Stimulated activated CD8-positive, alpha-beta memory T cell treated with anti-CD3 and anti-CD28 coated beads, Interleukin-2, amount 100 ng/mL, for 1 hour (primary cell): ENCODE data around the gene PIM1.
A peak's percentile ranks its signal among the peaks of the same experiment; 100 is the strongest.
"Not testable (repeated sequence)": the region's sequence is repeated elsewhere in the genome, so short reads cannot be mapped to it uniquely, and the experiment has no call there.

ENCODE experiments used
- DNase-seq, 2 donors: peaks; one replicate each; pipeline ENCODE4 v3.0.0-alpha.2; 2020; ENCODE audit warnings: low read depth in 2 of 2

The PIM1 gene

DNA sequence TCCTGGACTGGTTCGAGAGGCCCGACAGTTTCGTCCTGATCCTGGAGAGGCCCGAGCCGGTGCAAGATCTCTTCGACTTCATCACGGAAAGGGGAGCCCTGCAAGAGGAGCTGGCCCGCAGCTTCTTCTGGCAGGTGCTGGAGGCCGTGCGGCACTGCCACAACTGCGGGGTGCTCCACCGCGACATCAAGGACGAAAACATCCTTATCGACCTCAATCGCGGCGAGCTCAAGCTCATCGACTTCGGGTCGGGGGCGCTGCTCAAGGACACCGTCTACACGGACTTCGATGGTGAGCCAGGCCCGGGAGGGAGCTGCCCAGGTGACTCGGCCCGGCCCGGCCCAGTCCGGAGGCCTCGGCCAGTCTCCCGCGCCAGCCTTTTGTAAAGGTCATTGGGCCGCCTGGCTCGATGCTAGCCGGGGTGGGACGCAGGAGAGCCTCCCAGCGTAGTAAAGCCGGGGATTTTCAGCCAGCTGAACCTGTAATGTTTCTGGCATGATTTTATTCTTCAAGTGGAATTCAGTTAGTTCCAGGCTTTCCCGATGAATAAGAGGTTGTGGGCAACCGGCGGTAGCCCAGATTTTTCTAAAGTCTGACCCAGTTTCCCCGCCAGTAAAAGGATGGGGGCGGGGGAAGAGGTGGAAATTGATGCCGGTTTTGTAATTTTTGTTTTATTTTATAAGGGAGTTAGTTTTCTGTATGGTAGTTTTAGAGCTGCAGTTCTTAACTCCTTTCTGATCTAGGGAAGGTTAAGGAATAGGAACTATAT is 1.4 kb downstream of the PIM1 start:
- DNase-seq = no peak

- peak; percentile 81 to 82 for DNase-seq
These were observed 2.2 kb downstream of the PIM1 start for GRCh38 chr6:37171970-37172812.

- DNase-seq = no peak
These were observed 3.0 kb downstream of the PIM1 start for GRCh38 chr6:37172912-37173492.

DNA sequence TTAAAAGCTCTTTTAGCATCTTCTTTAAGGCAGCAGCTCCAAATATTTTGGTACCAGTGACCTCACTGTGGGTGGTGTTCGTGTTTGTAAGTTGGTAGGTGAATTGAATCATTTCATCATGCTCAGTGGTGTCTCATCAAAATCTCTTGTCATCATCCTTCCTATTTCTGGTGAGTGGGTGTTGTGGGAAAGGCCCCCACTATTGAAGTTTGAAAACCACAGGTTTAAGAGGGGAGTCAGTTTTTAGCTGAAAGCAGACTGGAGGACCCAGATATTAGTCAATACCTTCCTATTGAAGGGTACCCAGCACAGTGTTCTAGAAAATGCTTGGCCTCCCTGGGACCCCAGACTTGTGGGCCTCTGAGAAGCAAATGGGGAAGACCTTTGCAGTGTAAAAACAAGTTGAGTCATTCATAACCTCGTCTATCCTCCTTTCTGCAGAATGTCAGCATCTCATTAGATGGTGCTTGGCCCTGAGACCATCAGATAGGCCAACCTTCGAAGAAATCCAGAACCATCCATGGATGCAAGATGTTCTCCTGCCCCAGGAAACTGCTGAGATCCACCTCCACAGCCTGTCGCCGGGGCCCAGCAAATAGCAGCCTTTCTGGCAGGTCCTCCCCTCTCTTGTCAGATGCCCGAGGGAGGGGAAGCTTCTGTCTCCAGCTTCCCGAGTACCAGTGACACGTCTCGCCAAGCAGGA is 3.7 kb downstream of the PIM1 start:
- DNase-seq = no peak

DNA sequence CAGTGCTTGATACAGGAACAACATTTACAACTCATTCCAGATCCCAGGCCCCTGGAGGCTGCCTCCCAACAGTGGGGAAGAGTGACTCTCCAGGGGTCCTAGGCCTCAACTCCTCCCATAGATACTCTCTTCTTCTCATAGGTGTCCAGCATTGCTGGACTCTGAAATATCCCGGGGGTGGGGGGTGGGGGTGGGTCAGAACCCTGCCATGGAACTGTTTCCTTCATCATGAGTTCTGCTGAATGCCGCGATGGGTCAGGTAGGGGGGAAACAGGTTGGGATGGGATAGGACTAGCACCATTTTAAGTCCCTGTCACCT is 4.2 kb downstream of the PIM1 start:
- DNase-seq = no peak

DNA sequence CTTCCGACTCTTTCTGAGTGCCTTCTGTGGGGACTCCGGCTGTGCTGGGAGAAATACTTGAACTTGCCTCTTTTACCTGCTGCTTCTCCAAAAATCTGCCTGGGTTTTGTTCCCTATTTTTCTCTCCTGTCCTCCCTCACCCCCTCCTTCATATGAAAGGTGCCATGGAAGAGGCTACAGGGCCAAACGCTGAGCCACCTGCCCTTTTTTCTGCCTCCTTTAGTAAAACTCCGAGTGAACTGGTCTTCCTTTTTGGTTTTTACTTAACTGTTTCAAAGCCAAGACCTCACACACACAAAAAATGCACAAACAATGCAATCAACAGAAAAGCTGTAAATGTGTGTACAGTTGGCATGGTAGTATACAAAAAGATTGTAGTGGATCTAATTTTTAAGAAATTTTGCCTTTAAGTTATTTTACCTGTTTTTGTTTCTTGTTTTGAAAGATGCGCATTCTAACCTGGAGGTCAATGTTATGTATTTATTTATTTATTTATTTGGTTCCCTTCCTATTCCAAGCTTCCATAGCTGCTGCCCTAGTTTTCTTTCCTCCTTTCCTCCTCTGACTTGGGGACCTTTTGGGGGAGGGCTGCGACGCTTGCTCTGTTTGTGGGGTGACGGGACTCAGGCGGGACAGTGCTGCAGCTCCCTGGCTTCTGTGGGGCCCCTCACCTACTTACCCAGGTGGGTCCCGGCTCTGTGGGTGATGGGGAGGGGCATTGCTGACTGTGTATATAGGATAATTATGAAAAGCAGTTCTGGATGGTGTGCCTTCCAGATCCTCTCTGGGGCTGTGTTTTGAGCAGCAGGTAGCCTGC is 4.8 kb downstream of the PIM1 start:
- DNase-seq = no peak

GRCh38 chr6:37175332-37176267 is 5.6 kb downstream of the PIM1 start:
- no peak for DNase-seq

- DNase-seq = no peak
These were observed 6.5 kb downstream of the PIM1 start for GRCh38 chr6:37176268-37177076.

GRCh38 chr6:37177077-37177934 is 7.4 kb downstream of the PIM1 start:
- DNase-seq = no peak

GRCh38 chr6:37177935-37178517 is 8.1 kb downstream of the PIM1 start:
- no peak for DNase-seq

GRCh38 chr6:37180075-37180474 is 10.1 kb downstream of the PIM1 start:
- no peak for DNase-seq

- DNase-seq = not testable (repeated sequence)
These were observed 10.7 kb downstream of the PIM1 start for GRCh38 chr6:37180610-37181009.

DNA sequence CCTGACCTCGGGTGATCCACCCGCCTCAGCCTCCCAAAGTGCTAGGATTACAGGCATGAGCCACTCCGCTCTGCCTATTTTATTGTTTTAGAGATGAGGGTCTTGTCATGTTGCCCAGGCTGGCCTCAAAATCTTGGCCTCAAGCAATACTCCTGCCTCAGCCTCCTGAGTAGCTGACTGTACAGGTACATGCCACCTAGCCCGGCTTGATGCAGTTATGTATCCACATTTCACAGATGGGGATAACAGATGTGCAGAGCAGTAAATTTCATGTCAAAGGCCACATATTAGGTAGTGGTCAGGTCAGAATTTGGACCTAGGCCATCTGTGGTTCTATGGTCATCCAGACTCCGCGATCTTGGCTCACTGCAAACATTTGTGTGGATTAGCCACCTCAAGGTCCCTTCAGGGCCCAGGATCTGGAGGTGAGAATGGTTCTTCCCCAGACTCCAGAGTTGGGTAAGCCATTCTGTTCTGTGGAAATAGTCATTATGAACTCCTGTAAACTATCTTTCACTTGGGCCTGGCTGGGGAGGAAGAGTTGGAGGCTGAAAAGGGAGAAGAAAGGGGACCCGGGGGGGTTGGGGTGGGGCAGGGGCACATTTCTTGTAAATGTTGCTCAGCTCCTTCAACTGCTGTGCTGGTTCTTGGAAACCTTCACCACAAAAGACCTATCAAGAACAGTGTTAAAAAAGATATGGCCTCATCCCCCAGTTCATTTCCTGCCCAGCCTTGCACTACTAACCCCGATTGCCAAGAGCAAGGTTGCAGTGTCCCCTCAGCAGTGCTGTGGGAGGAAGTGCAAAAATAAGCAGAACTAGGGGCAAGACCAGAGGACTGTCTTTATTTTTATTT is 13.0 kb downstream of the PIM1 start:
- DNase-seq = peak in 1 of 2 donors; percentile 46

DNA sequence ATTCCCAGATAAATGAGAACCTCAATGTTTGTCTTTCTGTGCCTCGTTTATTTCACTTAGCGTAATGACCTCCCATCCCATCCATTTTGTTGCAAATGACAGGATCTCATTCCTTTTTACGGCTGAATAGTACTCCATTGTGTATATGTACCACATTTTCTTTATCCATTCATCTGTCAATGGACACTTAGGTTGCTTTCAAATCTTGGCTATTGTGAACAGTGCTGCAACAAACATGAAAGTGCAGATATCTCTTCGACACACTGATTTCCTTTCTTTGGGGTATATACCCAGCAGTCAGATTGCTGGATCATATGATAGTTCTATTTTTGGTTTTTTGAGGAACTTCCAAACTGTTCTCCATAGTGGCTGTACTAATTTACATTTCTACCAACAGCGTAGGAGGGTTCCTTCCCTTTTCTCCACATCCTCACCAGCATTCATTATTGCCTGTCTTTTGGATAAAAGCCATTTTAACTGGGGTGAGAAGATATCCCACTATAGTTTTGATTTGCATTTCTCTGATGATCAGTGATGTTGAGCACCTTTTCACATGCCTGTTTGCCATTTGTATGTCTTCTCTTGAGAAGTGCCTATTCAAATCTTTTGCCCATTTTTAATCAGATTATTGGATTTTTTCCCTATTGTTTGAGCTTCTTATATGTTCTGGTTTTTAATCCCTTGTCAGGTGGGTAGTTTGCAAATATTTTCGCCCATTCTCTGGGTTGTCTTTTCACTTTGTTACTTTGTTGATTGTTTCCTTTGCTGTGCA is 16.2 kb downstream of the PIM1 start:
- DNase-seq = not testable (repeated sequence)

- no peak for DNase-seq
These were observed 17.5 kb downstream of the PIM1 start for GRCh38 chr6:37187321-37188022.
